ENCODE results near the gene ISG15.

The ISG15 gene

DNA sequence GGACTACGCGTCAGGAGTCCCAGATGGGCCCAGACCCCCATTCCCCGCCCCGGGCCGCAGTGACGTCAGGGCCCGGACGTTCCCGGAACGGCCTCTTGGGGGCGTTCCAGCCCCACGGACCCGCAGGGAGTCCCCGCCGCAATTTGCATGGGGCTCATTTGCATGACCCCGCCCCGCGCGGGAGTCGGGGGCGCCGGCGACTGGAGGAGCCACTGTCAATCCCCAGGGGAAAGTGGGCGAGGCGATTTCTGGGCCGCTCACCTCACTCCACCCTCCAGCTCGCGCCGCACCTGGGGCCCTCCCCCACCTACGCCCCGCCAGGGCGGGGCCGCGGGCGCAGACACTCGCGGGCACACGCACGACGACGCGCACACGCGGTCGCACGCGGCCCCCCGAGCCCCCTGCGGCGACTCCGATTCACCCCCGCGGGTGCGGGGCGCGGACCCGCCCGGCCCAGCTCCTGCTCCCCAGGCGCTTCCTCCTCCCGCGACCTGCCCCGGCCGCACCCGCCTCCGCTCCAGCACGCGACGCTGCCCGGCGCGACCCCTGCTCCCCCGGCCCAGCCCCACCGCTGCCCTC is 19.8 kb downstream of the ISG15 start:
- TF ChIP-seq, protein P1, sequence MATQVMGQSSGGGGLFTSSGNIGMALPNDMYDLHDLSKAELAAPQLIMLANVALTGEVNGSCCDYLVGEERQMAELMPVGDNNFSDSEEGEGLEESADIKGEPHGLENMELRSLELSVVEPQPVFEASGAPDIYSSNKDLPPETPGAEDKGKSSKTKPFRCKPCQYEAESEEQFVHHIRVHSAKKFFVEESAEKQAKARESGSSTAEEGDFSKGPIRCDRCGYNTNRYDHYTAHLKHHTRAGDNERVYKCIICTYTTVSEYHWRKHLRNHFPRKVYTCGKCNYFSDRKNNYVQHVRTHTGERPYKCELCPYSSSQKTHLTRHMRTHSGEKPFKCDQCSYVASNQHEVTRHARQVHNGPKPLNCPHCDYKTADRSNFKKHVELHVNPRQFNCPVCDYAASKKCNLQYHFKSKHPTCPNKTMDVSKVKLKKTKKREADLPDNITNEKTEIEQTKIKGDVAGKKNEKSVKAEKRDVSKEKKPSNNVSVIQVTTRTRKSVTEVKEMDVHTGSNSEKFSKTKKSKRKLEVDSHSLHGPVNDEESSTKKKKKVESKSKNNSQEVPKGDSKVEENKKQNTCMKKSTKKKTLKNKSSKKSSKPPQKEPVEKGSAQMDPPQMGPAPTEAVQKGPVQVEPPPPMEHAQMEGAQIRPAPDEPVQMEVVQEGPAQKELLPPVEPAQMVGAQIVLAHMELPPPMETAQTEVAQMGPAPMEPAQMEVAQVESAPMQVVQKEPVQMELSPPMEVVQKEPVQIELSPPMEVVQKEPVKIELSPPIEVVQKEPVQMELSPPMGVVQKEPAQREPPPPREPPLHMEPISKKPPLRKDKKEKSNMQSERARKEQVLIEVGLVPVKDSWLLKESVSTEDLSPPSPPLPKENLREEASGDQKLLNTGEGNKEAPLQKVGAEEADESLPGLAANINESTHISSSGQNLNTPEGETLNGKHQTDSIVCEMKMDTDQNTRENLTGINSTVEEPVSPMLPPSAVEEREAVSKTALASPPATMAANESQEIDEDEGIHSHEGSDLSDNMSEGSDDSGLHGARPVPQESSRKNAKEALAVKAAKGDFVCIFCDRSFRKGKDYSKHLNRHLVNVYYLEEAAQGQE (IDR thresholded peaks at IDR 0.05; ENCODE audit: low read depth) = no peak
- TF ChIP-seq, protein P2, sequence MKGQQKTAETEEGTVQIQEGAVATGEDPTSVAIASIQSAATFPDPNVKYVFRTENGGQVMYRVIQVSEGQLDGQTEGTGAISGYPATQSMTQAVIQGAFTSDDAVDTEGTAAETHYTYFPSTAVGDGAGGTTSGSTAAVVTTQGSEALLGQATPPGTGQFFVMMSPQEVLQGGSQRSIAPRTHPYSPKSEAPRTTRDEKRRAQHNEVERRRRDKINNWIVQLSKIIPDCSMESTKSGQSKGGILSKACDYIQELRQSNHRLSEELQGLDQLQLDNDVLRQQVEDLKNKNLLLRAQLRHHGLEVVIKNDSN (IDR thresholded peaks at IDR 0.05) = no peak
- TF ChIP-seq NFIC (IDR thresholded peaks at IDR 0.05) (no peak), FOXM1 (IDR thresholded peaks at IDR 0.05; ENCODE audit: borderline replicate concordance, low read depth) (no peak), TAF1 (IDR thresholded peaks at IDR 0.05; ENCODE audit: low read depth) (no peak), YY1 (IDR thresholded peaks at IDR 0.05; ENCODE audit: low read depth) (no peak), RAD21 (IDR thresholded peaks at IDR 0.05; ENCODE audit: low read depth) (peak; percentile 63), EGR1 (IDR thresholded peaks at IDR 0.05) (peak; percentile 59), CREB1 (IDR thresholded peaks at IDR 0.05; ENCODE audit: low read depth) (peak; percentile 62; the same call in 1 of the 2 replicates), CEBPB (IDR thresholded peaks at IDR 0.05) (no peak), TCF12 (IDR thresholded peaks at IDR 0.05; ENCODE audit: low read depth) (no peak), TEAD4 (IDR thresholded peaks at IDR 0.05) (no peak), ZBTB7A (IDR thresholded peaks at IDR 0.05; ENCODE audit: low read depth) (peak; percentile 95), EP300 (IDR thresholded peaks at IDR 0.05; ENCODE audit: borderline replicate concordance) (no peak)
- TF ChIP-seq, protein P3, sequence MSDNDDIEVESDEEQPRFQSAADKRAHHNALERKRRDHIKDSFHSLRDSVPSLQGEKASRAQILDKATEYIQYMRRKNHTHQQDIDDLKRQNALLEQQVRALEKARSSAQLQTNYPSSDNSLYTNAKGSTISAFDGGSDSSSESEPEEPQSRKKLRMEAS (IDR thresholded peaks at IDR 0.05) = peak; percentile 74

DNA sequence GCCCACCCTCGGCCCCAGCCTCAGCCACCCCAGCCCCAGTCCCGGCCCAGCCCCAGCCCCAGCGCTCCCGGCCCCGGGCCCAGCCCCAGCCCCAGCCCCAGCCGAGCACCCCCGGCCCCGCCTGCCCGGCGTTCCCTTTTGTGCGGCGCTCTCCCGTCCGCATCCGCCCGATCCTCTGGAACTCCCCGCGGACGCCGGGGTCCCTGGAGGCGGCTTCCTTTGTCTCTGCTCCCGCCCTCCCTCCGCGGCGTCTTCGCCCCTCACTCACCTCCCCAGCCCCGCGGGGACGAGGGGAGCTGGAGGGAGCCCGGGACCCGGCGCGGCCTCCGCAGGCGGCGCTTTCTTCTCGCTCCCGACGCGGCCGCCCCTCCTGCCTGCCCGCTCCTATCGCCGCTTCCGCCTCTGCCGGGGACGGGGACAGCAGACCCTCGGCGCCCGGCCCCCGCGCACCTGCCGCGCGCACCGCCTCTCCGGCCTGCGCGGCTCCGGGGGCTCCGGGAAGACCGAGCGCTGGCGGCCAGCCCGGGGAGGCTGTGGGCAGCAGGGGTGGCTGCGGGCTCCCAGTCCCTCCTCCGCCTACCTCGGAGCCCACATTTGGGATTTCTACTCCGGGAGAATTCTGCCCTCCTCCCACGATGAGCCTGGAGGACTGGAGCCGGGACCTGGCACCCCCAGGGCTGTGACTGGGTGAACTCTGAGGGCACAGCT is 20.6 kb downstream of the ISG15 start:
- TF ChIP-seq TCF12 (IDR thresholded peaks at IDR 0.05; ENCODE audit: low read depth) (no peak), EGR1 (IDR thresholded peaks at IDR 0.05) (no peak)
- TF ChIP-seq, protein P2 (IDR thresholded peaks at IDR 0.05) = no peak

DNA sequence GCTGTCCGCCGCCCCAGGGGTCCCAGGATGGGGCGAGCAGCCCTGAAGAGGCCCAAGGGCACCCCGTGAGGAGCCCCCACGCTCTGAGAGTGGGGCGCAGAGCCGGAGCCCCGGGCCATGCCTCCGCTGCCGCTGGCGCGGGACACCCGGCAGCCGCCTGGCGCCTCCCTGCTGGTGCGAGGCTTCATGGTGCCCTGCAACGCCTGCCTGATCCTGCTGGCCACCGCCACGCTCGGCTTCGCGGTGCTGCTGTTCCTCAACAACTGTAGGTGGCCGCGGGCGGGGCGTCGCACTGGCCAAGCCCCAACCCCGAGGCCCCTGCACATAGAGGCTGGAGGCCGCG is 21.1 kb downstream of the ISG15 start:
- TF ChIP-seq TCF12 (IDR thresholded peaks at IDR 0.05; ENCODE audit: low read depth) (no peak), TAF1 (IDR thresholded peaks at IDR 0.05; ENCODE audit: low read depth) (no peak), EP300 (IDR thresholded peaks at IDR 0.05; ENCODE audit: borderline replicate concordance) (no peak), YY1 (IDR thresholded peaks at IDR 0.05; ENCODE audit: low read depth) (no peak), ZBTB7A (IDR thresholded peaks at IDR 0.05; ENCODE audit: low read depth) (no peak), CREB1 (IDR thresholded peaks at IDR 0.05; ENCODE audit: low read depth) (no peak), TEAD4 (IDR thresholded peaks at IDR 0.05) (no peak), RAD21 (IDR thresholded peaks at IDR 0.05; ENCODE audit: low read depth) (no peak), CEBPB (IDR thresholded peaks at IDR 0.05) (no peak), EGR1 (IDR thresholded peaks at IDR 0.05) (no peak), FOXM1 (IDR thresholded peaks at IDR 0.05; ENCODE audit: borderline replicate concordance, low read depth) (no peak), NFIC (IDR thresholded peaks at IDR 0.05) (no peak)
- TF ChIP-seq, protein P2 (IDR thresholded peaks at IDR 0.05) = no peak
- TF ChIP-seq, protein P3 (IDR thresholded peaks at IDR 0.05) = no peak
- TF ChIP-seq, protein P1 (IDR thresholded peaks at IDR 0.05; ENCODE audit: low read depth) = no peak

DNA sequence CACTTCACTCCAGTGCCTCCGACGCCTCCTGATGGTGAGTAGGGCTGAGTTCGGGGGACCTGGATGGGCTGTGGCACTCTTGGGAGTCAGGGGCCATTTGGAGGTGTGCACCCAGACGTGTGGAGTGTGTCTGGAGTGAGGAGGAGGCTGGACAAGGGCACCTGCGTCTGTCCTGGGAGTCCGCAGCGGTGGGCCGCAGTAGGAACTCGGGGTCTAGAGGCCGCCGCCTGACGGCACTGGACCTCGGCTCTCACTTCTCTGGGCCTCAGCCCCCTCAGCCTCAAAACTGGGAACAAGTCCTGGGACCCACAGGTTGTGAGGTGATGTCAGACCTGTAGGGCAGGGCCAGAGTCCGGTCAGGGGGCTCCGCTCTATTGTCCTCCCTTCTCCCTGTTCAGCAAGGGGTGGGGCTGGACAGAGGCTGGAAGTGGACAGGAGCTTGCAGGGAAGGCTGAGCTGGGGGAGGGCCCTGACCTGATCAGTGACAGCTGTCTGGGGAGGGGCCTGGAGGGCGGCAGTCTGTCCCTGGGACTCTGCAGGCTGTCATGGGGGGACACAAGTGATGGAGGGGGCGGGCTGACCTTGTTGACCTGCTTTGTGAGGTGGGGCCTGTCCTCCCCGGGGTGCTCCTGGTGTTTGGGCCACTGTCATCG is 22.1 kb downstream of the ISG15 start:
- TF ChIP-seq, protein P3 (IDR thresholded peaks at IDR 0.05) = no peak
- TF ChIP-seq EGR1 (IDR thresholded peaks at IDR 0.05) (no peak), CREB1 (IDR thresholded peaks at IDR 0.05; ENCODE audit: low read depth) (no peak)
- TF ChIP-seq, protein P2 (IDR thresholded peaks at IDR 0.05) = no peak

All from Ishikawa (cell line).